Stimulated activated CD4-positive, alpha-beta T cell treated with anti-CD3 and anti-CD28 coated beads, Interleukin-2, amount 100 ng/mL, for 48 hours (primary cell): Measurements from ENCODE around the gene RHEBL1.
A peak's percentile ranks its signal among the peaks of the same experiment; 100 is the strongest.

Experiments
- DNase-seq, 2 donors: peaks; one replicate each; pipeline ENCODE4 v3.0.0-alpha.2; 2020

RHEBL1 gene

GRCh38 chr12:49069507-49070346, at the start of gene RHEBL1:
Gene RHEBL1 (minus strand): TSS chr12:49069979. CDS start chr12:49069785, 194 bp downstream.
- peak; percentile 98 for DNase-seq

DNA sequence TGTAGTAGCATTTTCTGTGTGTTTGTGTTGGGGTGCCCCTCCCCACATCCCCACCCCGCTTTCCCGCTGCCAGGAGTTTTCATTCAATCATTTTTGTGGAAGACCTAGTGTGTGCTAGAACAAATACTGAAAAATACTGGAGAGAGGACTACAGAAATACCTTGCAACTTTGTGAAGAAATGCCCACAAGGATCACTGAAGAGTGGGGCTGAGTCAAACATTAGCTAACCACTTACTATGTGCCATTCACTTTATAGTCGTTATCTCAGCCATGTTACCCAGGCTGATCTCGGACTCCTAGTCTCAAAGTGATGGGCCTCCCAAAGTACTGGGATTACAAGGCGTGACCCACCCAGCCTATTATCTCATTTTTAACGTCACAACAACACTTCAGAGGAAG, 41.4 kb upstream of the RHEBL1 start:
- no peak for DNase-seq

DNA sequence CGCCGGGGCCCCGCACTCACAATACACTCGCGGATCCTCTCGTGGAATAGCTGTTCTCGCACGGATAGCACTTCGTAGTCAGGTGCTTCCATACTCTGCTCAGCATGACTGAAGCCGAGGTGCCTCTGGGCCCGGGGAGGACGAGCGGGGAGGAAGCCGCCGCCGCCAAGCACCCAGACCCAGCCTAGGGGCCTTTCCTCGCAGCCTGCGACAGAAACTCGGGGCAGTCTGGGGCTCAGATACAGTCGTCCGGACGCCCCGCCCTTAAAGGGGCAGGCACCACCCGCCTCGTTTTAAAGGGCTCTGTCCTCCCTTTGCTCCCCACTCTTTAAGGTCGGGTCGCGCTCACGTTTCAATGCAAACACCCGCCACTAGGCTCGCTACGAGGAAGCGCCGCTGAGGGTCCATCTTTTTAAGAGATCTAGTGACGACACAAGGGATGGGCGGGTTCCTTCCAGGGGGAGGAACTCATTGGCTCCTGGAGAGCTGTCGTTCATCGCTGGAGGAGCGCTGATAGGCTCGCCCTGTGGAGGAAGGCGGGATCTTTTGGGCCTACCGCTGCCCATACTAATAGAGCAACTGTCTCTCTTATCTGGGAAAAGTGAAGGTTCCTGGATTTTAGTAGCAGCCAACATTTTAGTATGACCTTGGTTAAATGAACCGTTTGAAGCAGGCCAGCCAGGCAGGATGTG, 40.8 kb upstream of the RHEBL1 start, which contains the start of gene LMBR1L:
Gene LMBR1L, minus strand, starts transcription at position 384 of the 692 bp plus-strand sequence. Its CDS starts 292 bp downstream, at position 92.
- DNase-seq = peak; percentile 86 to 90

GRCh38 chr12:49109641-49110463, 40.1 kb upstream of the RHEBL1 start:
- no peak for DNase-seq

- no peak for DNase-seq
Measured at GRCh38 chr12:49108958-49109404, 39.2 kb upstream of the RHEBL1 start.

DNA sequence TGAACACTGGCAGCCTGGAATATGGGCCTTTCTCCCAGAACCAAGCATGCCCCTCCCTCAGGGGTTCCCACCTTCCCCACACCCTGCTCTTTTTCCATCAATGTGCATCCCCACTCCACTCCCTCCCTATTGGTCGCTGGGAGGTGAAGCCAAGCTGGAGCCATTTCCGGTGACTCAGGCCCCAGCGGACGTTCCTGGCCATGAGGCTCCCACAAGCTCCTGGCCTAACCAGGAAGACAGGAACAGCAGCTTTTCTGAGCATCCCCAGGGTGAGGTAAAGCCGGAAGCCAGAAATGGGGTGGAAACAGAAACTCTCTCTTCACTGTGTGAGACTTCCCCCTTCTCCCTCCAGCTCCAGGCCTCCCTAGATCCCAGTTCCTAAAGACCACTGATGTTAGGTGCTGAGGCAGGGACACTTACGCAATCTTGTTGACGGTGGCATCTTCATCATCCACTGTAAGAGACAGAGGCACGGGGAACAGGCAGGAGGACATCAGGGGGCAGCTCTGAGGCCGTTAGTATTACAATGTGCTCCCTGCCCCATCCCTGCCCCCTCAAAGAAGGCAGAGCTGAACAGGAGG, 35.8 kb upstream of the RHEBL1 start:
- no peak for DNase-seq

DNA sequence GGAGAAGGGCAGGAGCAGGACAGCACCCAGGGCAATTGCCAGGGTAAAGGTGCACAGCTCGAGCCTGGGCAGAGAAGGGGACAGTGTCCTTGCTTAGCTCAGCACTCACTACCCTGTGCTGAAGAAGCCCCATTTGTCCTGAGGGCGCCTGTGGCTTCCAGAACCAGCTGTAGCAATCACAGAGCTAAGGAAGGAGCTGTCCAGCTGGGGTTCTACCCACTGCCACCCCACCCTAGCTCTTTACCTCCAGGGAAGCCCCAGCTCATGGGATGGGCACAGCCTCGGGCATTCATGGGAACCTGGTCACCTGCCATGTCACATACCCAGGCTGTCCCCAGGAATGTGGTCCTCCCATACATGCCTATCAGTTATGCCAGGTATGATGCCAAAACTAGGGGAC, 35.0 kb upstream of the RHEBL1 start:
- no peak for DNase-seq

- DNase-seq = no peak
Measured at GRCh38 chr12:49100380-49100779, 30.6 kb upstream of the RHEBL1 start.

DNA sequence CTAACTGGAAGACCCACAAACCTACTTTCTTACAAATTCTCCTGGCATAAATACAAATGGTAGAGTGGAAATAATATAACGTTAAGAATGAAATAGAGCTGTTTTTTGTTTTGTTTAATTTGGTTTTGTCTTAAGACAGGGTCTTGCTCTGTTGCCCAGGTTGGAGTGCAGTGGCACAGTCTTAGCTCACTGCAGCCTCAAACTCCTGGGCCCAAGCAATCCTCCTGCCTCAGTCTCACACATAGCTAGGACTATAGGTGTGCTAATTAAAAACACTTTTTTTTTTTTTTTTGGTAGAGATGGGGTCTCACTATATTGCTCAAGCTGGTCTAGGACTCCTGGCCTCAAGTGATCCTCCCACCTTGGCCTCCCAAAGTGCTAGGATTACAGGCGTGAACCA, 28.9 kb upstream of the RHEBL1 start:
- no peak for DNase-seq

DNA sequence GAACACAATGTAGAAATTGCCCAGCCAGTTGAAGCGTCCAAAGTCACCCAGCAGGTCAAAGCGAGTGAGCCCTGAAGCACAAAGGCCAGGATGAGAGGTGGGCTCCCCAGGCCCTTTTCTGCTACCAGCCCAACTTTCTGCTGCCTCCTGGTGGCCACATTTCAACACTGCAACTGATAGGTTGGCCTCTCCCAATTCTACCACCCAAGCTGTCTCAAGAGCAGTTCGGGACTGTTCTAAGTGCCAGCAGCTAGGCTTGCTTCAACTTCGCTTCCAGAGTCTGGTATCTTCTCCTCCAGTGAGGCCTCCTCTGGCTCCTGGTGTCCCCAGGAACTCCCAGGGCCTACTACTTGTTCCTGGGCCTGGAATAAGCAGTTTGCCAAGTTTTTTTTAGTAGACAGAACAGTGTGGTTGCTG, 28.3 kb upstream of the RHEBL1 start:
- DNase-seq = peak; percentile 56 to 64

DNA sequence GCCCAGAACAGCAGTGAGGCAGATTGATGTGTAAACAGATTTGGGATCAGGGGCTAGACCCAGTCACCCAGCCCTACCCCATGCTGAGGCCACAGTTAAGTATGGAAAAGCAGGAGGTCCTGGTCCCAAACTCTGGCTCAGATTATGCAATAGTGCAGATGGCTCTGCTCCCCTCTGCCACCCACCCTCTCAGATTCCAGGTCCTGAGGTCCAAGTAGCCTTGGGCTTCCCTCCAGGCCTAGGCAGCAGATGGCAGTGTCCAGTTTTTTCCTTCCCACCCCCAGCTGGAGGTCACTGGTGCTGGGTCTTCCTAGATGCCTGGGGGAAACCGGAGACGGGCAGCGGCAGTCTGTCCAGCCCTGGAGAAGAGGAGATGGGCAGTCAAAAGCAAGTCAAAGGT, 27.6 kb upstream of the RHEBL1 start:
- no peak for DNase-seq

GRCh38 chr12:49094975-49095365, 25.2 kb upstream of the RHEBL1 start:
- DNase-seq = no peak

- no peak for DNase-seq
Measured at GRCh38 chr12:49094160-49094974, 24.6 kb upstream of the RHEBL1 start, which contains the start of gene DHH. Gene DHH (minus strand): TSS chr12:49094801. CDS start chr12:49094512, 289 bp downstream.

DNA sequence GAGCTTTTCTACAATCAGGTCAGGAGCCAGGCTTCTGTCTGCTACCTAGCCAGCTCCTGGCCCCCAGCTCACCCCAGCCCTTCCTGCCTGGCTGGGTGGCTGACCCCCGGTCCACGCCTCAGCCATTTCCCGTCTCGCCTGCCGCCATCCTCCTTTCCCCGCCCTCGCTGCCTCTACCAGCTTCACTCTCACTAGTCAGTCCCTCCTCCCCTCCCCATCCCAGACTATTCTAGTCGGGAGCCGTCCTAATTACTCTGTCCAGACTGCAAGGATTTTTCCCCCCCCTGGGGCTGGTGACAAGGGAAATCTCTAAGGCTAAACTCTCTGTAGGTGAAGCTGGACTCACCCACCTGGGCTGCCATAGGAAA, 24.0 kb upstream of the RHEBL1 start:
- no peak for DNase-seq

GRCh38 chr12:49092816-49093406, 23.1 kb upstream of the RHEBL1 start:
- no peak for DNase-seq

GRCh38 chr12:49092086-49092815, 22.5 kb upstream of the RHEBL1 start:
- peak; percentile 43 to 52 for DNase-seq

- DNase-seq = no peak
Measured at GRCh38 chr12:49091836-49092085, 22.0 kb upstream of the RHEBL1 start.

DNA sequence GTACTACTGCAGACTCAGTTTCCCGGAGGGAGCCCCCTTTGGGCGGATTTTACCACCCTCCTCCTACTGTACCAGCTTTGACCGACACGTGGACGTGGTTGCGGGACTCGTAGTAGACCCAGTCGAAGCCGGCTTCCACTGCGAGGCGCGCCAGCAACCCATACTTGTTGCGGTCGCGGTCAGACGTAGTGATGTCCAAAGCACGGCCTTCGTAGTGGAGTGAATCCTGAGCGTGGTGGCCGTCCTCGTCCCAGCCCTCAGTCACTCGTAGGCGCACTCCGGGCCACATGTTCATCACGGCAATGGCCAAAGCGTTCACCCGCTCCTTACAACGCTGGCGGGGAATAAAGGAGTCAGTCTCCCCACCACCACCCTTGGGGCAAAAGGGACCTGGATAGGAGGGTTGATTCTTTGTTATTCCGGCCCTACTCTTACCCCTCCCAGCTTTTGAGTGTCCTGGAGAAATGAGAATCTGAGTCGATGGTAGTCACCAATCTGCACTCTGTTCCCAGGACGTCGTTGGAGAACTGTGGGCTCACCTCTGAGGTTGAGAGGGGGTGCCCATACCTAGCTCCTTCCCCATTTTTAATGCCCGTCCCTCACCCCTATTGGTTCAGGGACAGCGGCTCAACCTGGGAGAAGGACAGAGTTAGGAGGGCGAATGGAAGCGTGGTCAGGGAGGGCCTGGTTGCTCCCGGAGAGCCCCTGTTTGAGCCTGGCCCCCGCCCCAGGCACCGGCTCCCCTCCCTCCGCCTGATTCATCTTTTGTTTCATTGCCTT, 21.5 kb upstream of the RHEBL1 start:
- DNase-seq = no peak

GRCh38 chr12:49089821-49090773, 20.3 kb upstream of the RHEBL1 start:
- no peak for DNase-seq
